Measurements from ENCODE around the gene KY. TPM values are rescaled to one million over a fixed set of nuclear protein-coding genes. Genes with fewer than 3 reads are reported as not detected.

Gene KY
- polyA plus RNA-seq, 1 donor from 2014 or later: 1.7 TPM

- Histone ChIP-seq H3K4me2 (ENCODE audit: low read length) (no peak overlapping the region), H3K4me3 (ENCODE audit: low read length) (peak overlapping the region; percentile 70), H4K20me1 (ENCODE audit: insufficient read depth) (no peaks in the 10 kb centered on the region), H3K36me3 (ENCODE audit: insufficient read depth, low read length) (no peaks in the 10 kb centered on the region), H3K9me3 (ENCODE audit: low read length) (no peaks in the 10 kb centered on the region), H2AFZ (ENCODE audit: low read depth, low read length) (no peak overlapping the region), H3K79me2 (replicated peaks; ENCODE audit: insufficient read depth, low read length) (no peaks in the 10 kb centered on the region), H3K9me2 (ENCODE audit: insufficient read depth, low read length) (no peaks in the 10 kb centered on the region), H3K27ac (ENCODE audit: low read length) (peak overlapping the region; percentile 31), H3K9ac (ENCODE audit: low read length) (peak overlapping the region; percentile 66), H3K27me3 (ENCODE audit: insufficient read depth, low read depth, low read length) (peaks cover 17% of the 10 kb centered on the region), H3F3A (ENCODE audit: insufficient read depth, low read length, poor library complexity, severe bottlenecking) (no peaks in the 10 kb centered on the region)
- TF ChIP-seq TAF1 (IDR thresholded peaks at IDR 0.05; ENCODE audit: low read depth) (no peak), SMC3 (conservative IDR thresholded peaks at IDR 0.05; ENCODE audit: poor library complexity) (no peak), EZH2 (IDR thresholded peaks at IDR 0.05; ENCODE audit: borderline replicate concordance, insufficient read depth, low read length, poor library complexity, severe bottlenecking) (no peak), RAD21 (conservative IDR thresholded peaks at IDR 0.05) (no peak), CTCF (IDR thresholded peaks at IDR 0.05; ENCODE audit: poor library complexity, severe bottlenecking) (no peak), EP300 (conservative IDR thresholded peaks at IDR 0.05; ENCODE audit: poor library complexity, severe bottlenecking) (no peak), MXI1 (conservative IDR thresholded peaks at IDR 0.05; ENCODE audit: poor library complexity, severe bottlenecking) (no peak), POLR2AphosphoS5 (IDR thresholded peaks at IDR 0.05) (no peak)
- TF ChIP-seq, protein P1, sequence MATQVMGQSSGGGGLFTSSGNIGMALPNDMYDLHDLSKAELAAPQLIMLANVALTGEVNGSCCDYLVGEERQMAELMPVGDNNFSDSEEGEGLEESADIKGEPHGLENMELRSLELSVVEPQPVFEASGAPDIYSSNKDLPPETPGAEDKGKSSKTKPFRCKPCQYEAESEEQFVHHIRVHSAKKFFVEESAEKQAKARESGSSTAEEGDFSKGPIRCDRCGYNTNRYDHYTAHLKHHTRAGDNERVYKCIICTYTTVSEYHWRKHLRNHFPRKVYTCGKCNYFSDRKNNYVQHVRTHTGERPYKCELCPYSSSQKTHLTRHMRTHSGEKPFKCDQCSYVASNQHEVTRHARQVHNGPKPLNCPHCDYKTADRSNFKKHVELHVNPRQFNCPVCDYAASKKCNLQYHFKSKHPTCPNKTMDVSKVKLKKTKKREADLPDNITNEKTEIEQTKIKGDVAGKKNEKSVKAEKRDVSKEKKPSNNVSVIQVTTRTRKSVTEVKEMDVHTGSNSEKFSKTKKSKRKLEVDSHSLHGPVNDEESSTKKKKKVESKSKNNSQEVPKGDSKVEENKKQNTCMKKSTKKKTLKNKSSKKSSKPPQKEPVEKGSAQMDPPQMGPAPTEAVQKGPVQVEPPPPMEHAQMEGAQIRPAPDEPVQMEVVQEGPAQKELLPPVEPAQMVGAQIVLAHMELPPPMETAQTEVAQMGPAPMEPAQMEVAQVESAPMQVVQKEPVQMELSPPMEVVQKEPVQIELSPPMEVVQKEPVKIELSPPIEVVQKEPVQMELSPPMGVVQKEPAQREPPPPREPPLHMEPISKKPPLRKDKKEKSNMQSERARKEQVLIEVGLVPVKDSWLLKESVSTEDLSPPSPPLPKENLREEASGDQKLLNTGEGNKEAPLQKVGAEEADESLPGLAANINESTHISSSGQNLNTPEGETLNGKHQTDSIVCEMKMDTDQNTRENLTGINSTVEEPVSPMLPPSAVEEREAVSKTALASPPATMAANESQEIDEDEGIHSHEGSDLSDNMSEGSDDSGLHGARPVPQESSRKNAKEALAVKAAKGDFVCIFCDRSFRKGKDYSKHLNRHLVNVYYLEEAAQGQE (IDR thresholded peaks at IDR 0.05; ENCODE audit: borderline replicate concordance): no peak
Observed at GRCh38 chr3:134651347-134652041, 672 bp upstream of the KY start.

DNA sequence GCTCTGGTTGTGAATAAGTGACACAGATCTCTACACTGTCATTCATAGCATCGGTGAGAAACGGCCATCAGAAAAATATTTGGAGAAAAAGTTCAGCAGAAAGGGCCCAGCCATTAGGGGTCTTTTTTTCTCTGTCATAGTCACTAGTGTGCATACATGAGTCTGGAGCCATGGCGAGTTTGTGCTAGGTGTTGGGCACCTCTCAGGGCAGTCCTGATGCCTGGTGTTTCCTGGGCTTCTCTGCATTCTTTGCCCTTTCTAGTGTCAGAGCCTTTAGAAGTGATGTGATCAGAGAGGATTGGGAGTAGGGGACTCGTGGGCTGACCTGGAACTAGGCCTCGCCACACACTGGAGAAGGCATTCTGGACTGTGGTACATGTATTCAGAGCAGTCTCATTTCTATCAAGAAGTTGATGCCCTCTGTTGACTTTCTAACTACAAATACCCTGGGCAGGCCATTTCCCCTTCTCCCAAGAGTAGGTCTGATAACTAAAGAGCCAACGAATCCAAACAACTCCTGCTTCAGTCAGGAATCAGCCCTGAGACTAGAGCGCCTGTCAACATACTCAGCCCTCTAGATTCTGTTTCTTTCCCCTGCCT lies 1.6 kb downstream of the KY start:
- H3F3A ChIP-seq (ENCODE audit: insufficient read depth, low read length, poor library complexity, severe bottlenecking): no peaks in the 10 kb centered on the region
- no peaks in the 10 kb centered on the region for H3K9me2 ChIP-seq (ENCODE audit: insufficient read depth, low read length)
- H3K27me3 ChIP-seq (ENCODE audit: insufficient read depth, low read depth, low read length): peaks cover 17% of the 10 kb centered on the region
- no peak overlapping the region for H3K4me2 ChIP-seq (ENCODE audit: low read length)
- no peak overlapping the region for H2AFZ ChIP-seq (ENCODE audit: low read depth, low read length)
- no peaks in the 10 kb centered on the region for H4K20me1 ChIP-seq (ENCODE audit: insufficient read depth)
- no peaks in the 10 kb centered on the region for H3K36me3 ChIP-seq (ENCODE audit: insufficient read depth, low read length)
- no peak overlapping the region for H3K4me3 ChIP-seq (ENCODE audit: low read length)
- no peaks in the 10 kb centered on the region for H3K9me3 ChIP-seq (ENCODE audit: low read length)
- H3K79me2 ChIP-seq (replicated peaks; ENCODE audit: insufficient read depth, low read length): no peaks in the 10 kb centered on the region
- no peak overlapping the region for H3K9ac ChIP-seq (ENCODE audit: low read length)
- no peak overlapping the region for H3K27ac ChIP-seq (ENCODE audit: low read length)
- TF ChIP-seq RAD21 (conservative IDR thresholded peaks at IDR 0.05) (no peak), EP300 (conservative IDR thresholded peaks at IDR 0.05; ENCODE audit: poor library complexity, severe bottlenecking) (no peak), EZH2 (IDR thresholded peaks at IDR 0.05; ENCODE audit: borderline replicate concordance, insufficient read depth, low read length, poor library complexity, severe bottlenecking) (no peak), MXI1 (conservative IDR thresholded peaks at IDR 0.05; ENCODE audit: poor library complexity, severe bottlenecking) (no peak), CTCF (IDR thresholded peaks at IDR 0.05; ENCODE audit: poor library complexity, severe bottlenecking) (no peak), SMC3 (conservative IDR thresholded peaks at IDR 0.05; ENCODE audit: poor library complexity) (no peak), TAF1 (IDR thresholded peaks at IDR 0.05; ENCODE audit: low read depth) (no peak), POLR2AphosphoS5 (IDR thresholded peaks at IDR 0.05) (no peak)
- TF ChIP-seq, protein P1 (IDR thresholded peaks at IDR 0.05; ENCODE audit: borderline replicate concordance): no peak
